T-helper 1 cell treated with Interleukin-12 subunit alpha and Interleukin-12 subunit beta and Interleukin-4 antibody, amounts not matched to agents 30 ng/mL and 1 ng/mL, for 36 hours (primary cell): ENCODE data around the gene TOMM40. TPM values are rescaled to one million over a fixed set of nuclear protein-coding genes. Genes with fewer than 3 reads are reported as not detected.
"Not testable (repeated sequence)": the region's sequence is repeated elsewhere in the genome, so short reads cannot be mapped to it uniquely, and the experiment has no call there.

Source experiments
- intact Hi-C: fragments of 100-400 bp; cut with micrococcal nuclease; formaldehyde crosslinking; loops from one replicate; pipeline ENCODE4 v1.15.1; 2024
- total RNA-seq: library from RNA; stranded (reverse); gene quantifications from 2 replicates; pipeline ENCODE4 v1.2.3, GENCODE V29; 2022

TOMM40 gene
- 81.6 and 85.4 TPM in 2 replicates for total RNA-seq

- intact Hi-C loops = loop anchor here (2.0 to 10.0 kb wide), 4 partner anchors 148 to 1136 kb away; partner anchors contain the start of genes CLASRP, SMG9 and VASP
Observed at GRCh38 chr19:44891016-44891882, at the start of gene TOMM40. Gene TOMM40 (plus strand): TSS chr19:44891254. CDS start chr19:44891416, 162 bp downstream.

DNA sequence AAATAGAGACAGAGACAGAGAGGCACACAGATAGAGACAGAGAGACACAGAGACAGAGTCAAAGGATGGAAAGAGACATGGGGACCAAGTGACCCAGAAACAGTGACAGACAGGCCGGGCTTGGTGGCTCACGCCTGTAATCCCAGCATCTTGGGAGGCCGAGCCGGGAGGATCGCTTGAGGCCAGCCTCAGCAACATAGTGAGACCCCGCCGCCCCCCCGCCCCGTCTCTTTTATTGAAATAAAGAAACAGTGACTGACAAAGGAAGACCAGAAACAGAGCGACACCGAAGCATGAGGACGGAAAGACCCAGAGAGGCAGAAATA, 45.8 kb upstream of the TOMM40 start:
- intact Hi-C loops = loop anchor here (1.0 to 5.0 kb wide), 10 partner anchors 45 to 274 kb away; partner anchors contain the start of gene PPP1R37

DNA sequence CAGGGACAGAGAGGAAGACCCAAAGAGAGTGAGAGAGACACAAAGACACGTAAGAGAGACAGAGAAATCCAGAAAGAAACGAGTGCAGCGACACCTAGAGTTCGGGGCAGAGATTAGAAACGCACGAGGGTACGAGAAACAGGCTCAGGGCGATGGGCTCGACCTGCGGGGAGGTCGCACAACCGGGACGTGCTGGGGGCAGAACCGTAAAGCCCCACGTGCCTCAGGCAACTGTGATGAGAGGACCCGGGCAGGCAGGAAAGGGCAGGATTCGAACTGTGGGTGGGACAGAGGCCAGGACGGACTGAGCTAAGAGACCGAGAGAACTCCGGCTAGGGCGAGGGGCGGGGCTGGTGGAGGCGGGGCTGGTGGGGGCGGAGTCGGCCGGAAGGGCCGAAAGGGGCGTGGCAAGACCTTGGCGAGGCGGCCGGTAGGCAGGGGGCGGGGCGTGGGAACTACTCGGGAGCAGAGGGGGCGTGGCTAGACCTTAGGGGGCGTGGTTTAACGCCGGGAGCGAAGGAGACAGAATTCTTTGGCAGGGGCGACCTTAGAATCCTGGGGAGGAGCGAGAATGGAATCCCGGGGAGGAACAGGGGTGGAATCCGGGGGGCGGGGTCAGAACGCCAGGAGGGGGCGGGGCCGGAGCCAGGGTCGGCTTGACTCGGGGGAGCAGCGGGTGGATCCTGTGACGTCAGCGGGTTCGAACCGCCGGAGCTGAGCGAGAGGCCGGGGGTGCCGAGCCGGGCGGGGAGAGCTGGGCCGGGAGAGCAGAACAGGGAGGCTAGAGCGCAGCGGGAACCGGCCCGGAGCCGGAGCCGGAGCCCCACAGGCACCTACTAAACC, 45.2 kb upstream of the TOMM40 start, which contains the start of gene NECTIN2:
NECTIN2 (plus strand) TSS at position 686 of the 843 bp plus-strand sequence. CDS start 229 bp downstream, outside the sequence.
- intact Hi-C loops = loop anchor here (1.0 to 5.0 kb wide), 12 partner anchors 44 to 332 kb away; partner anchors contain the start of genes APOC1, BLOC1S3, PPP1R37 and TRAPPC6A

DNA sequence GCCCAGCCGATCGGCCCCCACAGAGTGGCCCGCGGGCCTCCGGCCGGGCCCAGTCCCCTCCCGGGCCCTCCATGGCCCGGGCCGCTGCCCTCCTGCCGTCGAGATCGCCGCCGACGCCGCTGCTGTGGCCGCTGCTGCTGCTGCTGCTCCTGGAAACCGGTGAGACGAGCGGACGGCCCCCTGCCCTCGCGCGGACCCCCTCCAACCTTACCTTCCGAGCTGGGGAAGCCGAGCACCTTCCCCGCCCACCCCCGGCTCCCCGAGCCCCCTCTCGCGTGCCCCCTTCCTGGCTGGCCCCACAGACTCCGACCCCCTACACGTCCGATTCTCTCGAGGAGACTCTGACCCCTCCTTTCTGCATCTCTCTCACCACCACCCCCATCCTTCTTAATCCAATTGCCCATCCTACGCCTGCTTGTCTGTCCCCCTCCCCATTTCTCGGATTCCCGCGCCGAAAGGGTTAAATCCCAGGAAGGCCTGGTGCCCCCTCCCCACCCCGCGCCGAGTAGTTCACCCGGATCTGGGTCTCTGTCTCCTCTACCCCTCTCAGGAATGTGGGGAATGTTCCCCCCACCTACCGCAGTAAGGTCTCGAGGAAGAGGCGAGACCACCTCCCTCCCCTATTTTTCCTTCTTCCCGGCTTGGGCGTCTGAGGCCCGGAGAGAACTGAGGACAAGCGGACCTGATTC, 44.5 kb upstream of the TOMM40 start:
- intact Hi-C loops = loop anchor here (1.0 to 5.0 kb wide), 3 partner anchors 68 to 332 kb away; partner anchors contain the start of genes APOC1, BLOC1S3, PPP1R37 and TRAPPC6A

- intact Hi-C loops = loop anchor here (2.0 to 5.0 kb wide), 2 partner anchors 67 to 245 kb away; partner anchors contain the start of genes APOC1 and PPP1R37
Observed at GRCh38 chr19:44847144-44848035, 43.7 kb upstream of the TOMM40 start.

DNA sequence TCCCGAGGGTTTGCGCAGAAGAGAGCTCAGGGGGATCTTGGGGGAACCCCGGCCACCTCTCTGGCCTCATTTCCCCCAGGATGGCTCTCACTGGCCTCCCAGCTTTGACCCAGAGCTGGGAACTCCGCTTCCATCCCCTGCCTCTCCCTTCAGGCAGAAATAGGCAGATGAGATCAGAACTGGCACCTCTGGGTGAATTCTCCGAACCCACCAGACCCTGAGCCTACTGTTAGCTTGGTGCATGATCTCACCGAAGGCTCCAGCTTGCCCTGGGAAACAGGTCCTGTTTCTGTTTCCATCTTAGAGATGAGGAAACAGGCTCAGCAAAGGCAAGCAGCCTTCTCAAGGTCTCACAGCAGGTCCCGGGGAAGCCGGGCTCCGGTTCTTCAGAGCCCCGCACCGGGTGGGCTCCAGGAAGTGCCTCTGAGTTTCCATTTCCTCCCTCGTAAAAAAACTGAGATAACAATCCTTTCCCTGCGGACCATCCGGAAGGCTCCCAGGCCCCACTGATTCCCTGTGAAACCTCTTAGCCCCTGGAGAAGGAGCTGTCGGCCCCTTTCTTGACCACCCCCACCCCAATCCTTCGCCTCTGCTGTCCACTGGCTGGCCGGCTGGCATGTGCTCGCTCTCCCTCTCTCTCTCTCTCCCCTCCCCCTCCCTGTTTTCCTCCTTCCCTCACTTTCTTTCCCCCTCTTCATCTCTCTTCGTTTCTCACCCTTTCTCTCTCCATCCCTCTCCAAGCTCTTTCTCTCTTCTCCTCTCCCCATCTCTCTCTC, 42.8 kb upstream of the TOMM40 start:
- intact Hi-C loops = loop anchor here (5.0 kb wide), 1 partner anchor 244 kb away; the partner anchor contains the start of gene PPP1R37

GRCh38 chr19:44848812-44849447, 42.1 kb upstream of the TOMM40 start:
- intact Hi-C loops = loop anchor here (5.0 kb wide), 1 partner anchor 243 kb away; the partner anchor contains the start of gene PPP1R37

DNA sequence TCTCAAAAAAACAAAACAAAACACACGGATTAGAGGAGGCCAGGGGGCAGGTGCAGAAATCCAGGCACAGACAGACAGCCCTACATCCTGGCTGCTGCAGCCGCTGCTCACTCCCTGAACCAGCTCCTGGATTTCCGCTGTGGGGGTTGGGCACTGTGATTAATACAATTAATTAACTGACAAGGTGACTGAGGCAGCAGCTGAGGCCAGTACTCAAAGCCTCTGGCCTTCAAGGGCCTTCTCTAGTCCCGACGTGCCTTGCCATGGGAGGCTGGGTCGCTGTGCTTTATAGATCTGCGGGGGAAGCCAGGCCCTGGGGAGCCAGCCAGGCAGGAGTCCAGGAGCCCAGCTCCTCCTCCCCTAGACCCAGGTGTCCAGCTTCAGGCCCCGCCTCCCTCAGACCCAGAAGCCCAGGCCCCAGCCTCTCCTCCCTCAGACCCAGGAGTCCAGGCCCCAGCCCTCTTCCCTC, 40.4 kb upstream of the TOMM40 start:
- intact Hi-C loops = no loop called here

GRCh38 chr19:44851427-44851826, 39.6 kb upstream of the TOMM40 start:
- intact Hi-C loops = no loop called here

- intact Hi-C loops = no loop called here
Observed at GRCh38 chr19:44855606-44856005, 35.4 kb upstream of the TOMM40 start.

GRCh38 chr19:44856421-44857083, 34.5 kb upstream of the TOMM40 start:
- intact Hi-C loops = no loop called here

GRCh38 chr19:44857837-44858236, 33.2 kb upstream of the TOMM40 start:
- intact Hi-C loops = no loop called here

GRCh38 chr19:44861576-44861975, 29.5 kb upstream of the TOMM40 start:
- intact Hi-C loops = not testable (repeated sequence)

DNA sequence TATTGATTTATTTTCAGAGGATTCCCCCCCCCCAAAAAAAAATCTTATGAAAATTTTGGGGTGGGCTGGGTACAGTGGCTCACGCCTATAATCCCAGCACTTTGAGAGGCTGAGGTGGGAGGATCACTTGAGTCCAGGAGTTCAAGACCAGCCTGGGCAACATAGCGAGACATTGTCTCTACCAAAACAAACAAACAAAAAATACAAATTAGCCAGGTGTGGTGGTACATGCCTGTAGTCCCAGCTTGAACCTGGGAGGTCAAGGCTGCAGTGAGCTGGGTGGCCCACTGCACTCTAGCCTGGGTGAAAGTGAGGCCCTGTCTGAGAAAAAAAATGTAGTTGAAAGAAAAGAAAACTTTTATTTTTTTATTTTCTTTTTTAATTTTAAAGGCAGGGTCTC, 27.1 kb upstream of the TOMM40 start:
- intact Hi-C loops = no loop called here

DNA sequence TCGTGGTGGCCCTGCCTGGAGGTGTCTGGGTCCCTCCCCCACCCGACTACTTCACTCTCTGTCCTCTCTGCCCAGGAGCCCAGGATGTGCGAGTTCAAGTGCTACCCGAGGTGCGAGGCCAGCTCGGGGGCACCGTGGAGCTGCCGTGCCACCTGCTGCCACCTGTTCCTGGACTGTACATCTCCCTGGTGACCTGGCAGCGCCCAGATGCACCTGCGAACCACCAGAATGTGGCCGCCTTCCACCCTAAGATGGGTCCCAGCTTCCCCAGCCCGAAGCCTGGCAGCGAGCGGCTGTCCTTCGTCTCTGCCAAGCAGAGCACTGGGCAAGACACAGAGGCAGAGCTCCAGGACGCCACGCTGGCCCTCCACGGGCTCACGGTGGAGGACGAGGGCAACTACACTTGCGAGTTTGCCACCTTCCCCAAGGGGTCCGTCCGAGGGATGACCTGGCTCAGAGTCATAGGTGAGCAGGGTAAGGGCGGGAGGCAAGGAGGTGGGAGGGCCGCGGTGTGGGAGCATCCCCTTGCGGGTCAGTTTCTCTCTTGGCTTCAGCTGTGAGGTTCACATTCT, 25.8 kb upstream of the TOMM40 start:
- intact Hi-C loops = no loop called here

DNA sequence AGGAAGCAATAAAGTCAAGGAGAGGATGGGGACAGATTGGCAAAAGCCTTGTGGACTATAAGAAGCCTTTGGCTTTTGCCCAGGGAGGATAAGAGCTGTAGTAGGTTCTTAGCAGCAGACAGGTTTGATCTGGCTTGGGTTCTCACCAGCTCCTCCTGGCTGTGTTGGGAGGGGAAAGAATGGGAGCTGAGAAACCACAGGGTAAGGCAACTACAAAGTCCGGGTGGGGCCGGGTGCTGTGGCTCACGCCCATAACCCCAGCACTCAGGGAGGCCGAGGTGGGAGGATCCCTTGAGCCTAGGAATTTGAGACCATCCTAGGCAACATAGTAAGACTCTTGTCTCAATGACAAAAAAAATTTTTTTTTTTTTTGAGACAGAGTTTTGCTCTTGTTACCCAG, 24.4 kb upstream of the TOMM40 start:
- intact Hi-C loops = no loop called here

GRCh38 chr19:44867578-44867977, 23.5 kb upstream of the TOMM40 start:
- intact Hi-C loops = no loop called here
